Dedifferentiated amniotic fluid mesenchymal stem cell (primary cell): ENCODE data around the gene ANXA4.
A peak's percentile ranks its signal among the peaks of the same experiment; 100 is the strongest.
"Not testable (repeated sequence)": the region's sequence is repeated elsewhere in the genome, so short reads cannot be mapped to it uniquely, and the experiment has no call there.

Source experiments
- DNase-seq: peaks from one replicate; pipeline ENCODE4 v3.0.0-alpha.2; 2016; ENCODE audit errors: extremely low spot score

Gene ANXA4

DNA sequence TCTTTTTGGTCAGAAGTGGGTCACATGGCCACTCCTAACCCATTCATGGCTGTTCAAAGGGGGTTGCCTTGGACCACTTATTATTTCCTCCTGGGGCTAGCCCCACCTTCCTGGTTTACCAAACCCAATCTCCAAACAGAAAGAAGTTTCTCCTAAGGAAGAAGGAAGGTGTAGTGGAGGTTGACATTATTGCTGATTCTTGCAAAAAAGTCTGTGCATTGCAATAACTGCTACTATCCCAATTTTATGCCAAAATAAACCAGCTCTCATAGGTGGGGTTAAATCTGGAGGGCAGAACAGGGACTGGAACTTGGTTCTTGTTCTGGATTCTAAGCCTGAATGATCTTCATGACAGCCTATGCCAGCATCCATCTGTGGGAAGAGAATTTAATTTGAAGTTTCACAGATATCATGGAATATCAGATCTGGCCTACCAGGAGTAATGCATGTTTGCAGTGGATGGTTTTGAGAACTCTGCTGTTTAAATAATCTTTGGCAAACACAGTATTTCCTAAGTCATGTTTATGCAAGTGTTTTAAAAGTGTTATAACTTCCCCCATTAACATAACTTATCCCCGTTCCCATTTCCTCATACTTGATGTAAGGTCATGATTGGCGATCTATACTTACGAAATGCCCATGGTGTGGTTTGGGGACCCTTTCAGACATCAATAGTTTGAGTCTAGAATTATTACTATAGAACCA lies 11.9 kb downstream of the ANXA4 start:
- no peak for DNase-seq

DNA sequence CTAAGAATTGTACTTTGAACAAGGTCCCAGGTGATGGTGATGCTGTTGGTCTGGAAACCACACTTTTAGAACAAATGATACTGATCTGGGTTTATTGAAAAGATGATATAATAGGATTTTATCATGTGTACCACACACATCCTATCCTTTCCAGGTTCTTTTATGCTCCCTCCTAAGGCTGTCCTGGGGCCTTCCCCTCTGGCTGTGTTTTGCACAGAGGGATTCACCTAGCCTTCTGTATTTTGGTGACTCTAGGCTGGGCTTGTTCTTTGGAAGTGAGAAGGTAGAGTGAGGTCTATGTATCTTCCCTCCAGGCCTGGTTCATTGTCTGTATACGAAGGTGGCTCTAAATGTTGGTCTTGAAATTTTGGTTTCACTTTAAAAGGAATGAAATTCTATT lies 12.7 kb downstream of the ANXA4 start:
- no peak for DNase-seq

DNA sequence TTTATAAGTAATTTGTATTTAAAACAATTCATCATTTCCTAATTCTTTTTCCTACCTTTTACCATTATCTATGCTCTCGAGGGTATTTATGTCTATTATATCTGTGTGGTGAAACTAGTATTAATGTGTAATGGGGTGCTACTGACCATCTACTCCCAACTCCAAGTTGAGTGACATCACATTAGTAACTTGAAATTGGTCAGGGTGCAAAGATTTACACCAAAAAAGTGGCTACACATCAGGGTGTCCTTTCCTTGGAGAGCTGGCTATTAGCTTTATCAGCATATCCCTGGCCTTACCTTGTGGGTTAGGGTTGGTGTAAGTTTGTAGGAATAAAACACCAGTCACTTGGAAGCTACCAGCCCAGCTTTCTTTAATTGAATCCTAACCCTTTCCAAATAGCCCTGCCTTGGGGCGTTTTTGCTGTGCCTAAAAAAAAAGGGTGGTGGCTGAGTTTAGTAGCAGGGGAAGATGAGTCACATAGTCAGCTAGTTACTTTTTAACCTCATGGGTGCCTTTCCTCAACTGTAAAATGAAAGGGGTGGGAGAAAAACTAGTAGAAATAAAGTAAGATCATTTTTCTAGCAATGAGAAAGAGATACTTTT lies 14.0 kb downstream of the ANXA4 start:
- peak; percentile 92 for DNase-seq

DNA sequence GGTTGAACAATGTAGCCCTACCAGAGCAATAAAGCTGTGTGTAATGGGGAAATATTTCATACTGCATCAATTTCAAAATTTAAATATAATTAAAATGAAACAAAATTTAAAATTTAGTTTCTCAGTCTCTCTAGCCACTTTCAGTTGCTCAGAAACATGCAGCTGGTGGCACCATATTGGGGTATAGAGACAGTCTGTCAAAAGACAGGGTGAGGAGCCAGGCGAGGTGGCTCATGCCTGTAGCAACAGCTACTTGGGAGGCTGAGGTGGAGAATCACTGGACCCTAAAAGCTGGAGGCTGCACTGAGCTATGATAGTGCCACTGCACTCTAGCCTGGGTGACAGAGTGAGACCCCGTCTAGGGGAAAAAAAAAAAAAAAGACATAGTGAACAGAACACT lies 20.1 kb downstream of the ANXA4 start:
- no peak for DNase-seq

DNA sequence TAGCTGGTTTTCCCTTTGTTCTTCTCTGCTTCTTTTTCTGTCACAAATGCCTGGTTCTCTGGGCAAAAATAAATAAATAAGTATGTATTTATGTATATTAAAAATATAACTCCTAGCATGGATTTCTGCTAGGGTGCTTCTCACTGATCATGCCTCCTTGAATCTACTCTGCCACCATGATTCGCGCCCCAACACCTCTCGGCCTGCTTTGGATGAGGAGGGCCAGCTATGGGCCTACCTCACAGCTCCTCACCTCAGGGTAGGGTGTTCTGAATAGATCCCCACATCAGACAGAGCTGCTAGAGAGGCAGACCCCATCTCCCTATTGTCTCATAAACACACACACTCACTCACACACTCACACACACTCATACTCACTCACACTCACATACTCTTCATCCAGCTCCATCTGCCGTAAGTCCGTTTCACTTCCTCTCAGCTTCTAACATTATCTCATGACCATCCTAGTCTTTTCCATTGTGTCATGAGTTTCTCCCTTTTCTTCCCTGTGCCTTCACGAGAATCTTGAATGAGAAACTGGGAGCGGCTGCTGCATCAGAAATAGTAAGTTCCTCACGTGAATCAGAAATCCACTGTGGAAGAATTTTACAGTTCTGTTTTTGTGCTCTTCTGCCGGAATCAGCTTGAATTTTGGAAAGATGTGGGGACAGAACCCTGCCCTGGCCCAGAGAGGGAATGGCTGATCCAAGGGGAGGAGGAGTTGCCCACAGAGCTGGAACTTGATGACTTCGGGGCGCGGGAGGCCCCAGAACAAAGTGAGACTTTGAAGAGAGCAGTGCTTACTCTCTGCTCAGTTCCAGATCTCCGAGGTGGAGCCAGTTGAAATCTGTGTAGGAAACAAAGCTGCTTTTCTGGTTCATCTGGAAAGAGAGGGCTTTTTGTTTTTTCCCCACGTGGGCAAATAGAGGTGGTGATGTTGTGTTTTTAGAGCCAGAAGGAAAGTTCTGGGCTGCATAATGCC lies 20.9 kb downstream of the ANXA4 start:
- DNase-seq = no peak

DNA sequence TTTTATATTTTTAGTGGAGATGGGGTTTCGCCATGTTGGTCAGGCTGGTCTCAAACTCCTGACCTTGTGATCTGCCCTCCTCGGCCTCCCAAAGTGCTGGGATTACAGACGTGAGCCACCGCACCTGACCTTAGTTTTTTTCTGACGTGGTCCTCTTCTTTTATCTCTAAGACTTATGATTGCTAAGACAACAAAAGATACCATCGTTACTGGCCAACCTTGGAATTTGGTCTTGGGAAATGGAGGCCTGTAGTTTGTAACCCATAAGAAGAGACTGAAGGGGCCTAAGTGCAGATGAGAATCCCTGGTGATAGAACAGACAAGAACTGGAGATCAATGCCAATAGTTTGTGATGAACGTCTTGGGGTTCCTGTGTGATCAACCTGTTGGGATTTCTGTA lies 21.9 kb downstream of the ANXA4 start:
- DNase-seq = not testable (repeated sequence)

DNA sequence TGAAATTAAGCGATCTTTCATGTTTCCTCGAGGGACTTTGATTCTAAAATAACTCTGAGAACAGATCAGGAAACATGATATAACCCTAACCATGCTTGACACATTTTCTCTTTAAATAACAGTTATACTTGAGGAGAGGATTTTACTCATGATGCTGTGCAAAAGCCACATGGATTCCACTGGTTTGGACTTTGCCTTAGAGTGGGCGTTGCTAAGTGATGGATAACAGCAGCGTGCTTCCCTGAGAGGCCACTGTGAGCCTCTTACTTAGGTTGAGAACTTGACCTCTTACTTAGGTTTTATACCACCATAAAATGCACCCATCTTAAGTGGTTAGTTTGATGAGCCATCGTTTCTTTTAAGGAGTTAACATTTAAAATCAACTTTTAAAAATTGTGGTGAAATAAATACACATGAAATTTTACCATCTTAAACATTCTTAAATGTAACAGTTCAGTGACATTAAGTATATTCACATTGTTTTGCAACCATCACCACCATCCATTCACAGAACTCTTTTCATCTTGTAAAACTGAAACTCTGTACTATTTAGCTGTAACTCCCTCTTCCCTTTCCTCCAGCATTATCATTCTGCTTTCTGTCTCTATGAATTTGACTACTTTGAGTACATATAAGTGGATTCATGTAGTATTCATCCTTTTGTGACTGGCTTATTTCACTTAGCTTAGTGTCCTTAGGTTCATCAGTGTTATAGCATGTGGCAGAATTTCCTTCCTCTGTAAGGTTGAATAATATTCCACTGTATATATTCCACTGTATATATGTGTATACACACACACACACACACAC lies 22.6 kb downstream of the ANXA4 start:
- DNase-seq = no peak

DNA sequence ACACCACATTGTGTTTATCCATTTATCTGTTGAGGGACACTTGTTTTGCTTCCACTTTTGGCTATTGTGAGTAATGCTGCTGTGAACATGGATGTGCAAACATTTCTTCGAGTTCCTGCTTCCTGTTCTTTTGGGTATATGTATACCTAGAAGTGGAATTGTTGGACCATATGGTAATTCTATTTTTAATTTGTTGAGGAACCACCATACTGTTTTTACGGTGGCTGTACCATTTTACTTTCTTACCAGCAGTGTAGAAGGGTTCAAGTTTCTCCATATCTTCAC lies 23.1 kb downstream of the ANXA4 start:
- no peak for DNase-seq

DNA sequence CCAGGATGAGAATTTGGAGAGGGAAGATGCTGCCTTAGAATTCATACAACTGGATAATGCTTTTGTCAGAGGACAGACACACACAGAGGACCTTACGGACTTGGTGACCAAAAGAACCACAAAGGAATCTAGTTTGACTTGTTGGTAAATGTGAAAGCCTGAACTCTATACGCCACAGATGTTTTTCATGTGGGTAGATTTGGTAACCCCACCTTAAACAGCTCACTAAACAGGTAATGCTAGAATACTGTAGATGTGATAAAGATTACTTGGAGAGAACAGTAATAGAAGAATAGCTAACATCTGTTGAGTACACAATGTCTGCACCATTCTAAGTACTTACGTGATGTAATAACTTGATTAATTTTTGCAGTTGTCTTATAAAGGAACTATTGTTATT lies 24.1 kb downstream of the ANXA4 start:
- DNase-seq = no peak

DNA sequence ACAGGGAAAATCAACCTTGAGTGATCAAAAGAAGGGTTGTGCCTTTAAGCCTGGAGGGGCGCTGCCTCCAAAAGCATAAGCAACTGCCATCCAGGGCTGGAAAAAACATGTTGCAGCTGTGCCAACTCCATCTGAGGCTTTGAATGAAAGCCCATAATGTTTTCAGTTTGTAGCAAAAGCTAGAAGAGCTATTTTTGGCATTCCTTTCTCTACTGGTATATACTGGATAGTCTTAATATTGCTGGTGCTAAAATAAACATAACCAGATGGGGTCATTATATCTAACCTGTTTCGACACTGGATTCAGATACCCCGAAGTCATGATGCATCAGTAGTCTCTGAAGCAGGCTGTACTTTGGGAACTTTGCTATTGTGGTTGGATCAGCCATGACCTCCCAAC lies 25.1 kb downstream of the ANXA4 start:
- DNase-seq = peak; percentile 75

DNA sequence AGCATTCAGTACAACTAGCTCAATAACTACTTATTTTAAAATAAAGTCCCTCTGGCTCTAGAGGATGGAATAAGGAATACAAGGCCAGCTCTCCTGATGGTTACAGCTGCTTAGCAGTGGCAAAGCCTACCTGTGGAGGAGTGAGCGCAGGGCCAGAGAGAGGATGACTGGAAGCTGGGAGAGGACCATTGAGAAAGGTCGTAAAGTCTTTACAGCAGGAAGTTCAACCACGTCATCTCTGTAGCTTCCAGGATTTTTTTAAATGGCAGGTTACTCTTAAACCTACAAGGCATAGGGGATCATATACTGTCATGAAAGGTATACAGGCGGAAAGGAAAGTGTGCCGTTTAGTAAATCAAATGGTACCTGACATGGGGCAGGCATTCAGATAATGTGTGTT lies 26.3 kb downstream of the ANXA4 start:
- no peak for DNase-seq

DNA sequence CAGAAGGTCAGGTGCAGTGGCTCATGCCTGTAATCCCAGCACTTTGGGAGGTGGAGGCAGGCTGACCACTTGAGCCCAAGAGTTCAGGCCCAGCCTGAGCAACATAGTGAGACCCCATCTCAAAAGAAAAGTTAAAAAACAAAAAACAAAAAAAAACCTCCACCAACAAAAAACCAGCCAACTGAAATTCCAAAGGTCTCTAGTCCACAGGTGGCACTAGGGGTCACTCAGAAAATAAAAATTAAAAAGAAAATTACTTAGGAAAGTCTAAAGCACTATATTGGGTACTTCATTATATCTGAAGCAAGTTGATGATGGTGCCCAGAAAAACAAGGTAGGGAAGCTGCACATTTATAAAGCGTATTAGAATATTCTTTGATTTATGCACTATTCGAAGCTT lies 26.9 kb downstream of the ANXA4 start:
- no peak for DNase-seq

DNA sequence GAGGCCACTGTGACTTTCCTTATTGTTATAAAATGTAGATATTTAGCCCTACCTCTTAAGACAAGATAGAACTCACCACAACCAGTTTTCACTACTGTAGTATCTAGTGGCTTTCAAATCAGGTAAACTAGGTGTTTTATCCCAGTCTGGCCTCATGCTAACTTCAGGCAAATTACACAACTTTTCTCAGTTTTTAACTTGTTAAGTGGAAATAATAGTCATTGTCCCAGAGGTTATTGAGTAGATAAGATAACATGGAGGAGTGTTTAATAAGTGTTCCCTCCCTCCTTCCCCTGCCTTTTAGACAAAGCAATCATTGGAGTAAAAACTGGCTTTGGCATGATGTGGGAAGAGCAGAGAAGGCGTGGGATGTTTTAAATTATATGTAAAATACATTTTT lies 27.3 kb downstream of the ANXA4 start:
- DNase-seq = no peak

DNA sequence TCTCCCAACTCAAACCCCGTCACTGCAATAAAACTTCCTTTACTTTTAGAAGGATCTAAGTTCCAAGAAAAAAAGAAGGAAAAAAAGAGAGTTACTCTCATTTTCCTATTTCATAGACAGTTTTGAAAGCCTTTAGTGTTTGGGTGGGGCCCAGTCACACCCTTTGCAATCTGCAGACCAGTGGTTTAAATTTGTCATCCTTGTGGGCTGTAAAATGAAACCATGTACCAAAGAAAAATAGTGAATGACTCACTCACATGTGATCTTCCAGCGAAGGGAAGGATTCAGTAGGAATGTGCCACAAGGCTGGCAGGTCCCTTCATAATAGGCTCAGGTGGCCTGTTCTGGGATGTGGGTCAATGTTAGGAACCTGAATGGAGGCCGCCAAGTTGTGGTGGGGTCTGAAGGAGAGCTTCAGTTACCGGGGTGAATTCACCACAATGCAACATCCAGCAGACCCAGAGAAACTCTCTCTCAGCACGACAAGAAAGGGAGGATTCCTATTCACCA lies 28.3 kb downstream of the ANXA4 start:
- peak; percentile 87 for DNase-seq

DNA sequence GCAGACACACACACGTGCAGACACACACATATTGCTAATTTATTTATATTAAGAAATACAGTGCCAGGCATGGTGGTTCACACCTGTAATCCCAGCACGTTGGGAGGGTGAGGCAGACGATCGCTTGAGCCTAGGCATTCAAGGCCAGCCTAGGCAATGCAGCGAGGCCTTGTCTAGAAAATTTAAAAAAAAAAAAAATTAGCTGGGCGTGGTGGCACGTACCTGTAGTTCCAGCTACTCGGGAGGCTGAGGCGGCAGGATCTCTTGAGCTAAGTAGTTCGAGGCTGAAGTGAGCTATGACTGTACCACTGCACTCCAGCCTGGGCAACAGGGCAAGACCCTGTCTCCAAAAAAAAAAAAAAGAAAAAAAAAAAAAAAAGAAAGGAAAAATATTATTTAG lies 28.8 kb downstream of the ANXA4 start:
- DNase-seq = no peak

DNA sequence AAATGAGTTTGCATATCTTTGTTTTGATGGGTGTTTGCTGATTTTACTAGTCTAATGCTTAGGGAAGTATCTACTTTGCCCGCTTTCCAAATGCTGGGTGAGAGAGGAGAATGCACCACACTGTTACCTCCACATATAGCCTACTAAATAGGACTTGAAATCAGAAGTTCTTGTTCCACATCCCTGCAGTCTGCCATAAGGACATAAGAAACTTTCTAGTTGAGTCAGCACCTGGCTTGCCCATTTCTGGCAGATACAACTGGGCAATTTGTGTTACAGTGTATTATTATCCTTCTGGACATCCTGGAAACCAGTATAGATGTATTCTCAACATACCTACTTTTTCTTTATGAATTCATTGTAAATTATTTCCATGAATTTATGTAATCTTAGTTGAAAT lies 29.5 kb downstream of the ANXA4 start:
- DNase-seq = no peak

DNA sequence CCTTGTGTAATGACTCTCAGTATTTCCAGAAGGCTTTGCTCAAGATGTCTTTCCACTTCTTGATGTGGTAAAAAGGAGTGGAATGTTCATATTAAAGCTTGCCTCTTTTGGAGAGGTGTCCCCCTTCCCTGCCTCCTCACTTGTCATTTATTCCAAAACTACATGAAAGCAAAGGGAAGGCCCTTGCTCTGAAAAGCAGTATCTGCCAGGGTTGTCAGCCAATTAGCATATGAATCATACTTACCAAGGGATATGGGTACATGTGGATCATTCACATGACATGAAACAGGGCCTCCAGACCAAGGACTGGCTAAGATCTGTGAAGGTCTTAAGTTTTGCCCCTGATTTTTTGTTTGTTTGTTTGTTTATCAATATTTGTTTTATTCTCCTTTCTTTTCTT lies 31.3 kb downstream of the ANXA4 start:
- peak; percentile 45 for DNase-seq

DNA sequence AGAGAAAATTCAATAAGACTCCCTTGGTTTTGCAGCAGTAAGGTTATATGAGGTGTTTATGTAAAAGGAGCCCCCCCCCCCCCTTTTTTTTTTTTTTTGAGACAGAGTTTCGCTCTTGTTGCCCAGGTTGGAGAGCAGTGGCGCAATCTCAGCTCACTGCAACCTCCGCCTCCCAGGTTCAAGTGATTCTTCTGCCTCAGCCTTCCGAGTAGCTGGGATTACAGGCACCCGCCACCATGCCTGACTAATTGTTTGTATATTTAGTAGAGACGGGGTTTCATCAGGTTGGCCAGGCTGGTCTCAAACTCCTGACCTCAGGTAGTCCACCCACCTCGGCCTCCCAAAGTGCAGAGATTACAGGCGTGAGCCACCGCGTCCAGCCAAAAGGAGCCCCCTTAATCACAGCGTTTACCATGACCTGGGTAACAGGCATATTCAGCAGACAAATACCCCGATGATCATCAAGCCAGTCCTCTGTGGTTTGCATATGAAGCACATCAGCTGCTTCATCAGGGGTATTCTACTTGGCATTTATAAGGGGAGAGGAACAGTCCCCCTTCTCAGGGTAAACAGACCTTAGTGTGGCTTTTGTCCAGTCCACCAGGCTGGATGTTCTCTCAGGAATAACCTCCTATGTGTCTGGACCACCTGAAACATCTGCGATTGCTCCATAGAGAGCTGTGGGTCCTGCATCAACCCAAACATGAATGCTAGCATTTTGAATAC lies 32.5 kb downstream of the ANXA4 start:
- not testable (repeated sequence) for DNase-seq

DNA sequence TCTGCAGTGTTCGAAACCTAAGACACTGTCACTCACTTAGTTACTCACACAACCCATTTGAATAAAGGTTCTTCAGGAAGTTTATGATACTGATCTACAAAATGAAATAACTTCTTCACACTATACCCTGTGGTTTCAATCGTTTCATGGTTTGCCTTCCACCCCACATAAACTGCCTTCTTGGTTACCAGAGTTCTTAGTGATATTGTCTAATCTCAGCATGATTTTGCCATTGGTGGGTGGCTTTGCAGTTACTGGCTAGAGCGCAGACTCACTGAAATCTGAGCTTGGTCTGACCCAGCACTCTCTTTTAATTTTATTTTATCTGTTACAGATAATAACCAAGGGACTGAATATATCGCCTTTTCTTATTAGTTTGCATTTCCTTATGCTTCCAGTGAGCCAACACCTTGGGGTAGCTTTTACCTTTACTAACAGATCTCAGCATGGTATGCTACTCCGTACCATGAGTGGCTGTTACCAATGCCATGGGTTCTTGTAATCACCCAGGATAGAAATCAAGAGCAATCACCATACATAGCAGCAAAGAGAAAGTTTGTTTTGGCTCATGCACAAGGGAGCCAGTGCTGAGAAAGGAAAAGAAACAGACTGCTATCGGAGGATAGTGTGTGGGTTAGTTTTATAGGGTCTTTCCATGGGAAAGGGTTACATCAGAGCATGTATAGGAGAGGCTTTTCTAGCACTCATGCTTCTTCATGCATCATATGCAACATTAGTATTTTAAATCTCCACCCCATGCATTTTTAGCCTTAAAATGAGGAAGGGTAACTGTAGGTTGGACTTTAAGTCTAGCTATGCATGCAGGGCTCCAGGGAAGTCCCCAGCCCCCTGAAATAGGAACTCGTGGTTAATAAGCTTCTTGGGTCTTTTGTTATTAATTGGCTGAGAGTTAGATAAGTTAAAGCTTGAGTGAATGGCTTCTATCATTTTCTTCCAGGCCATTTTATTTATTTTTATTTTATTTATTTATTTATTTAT lies 33.3 kb downstream of the ANXA4 start:
- no peak for DNase-seq
